A549 (cell line): ENCODE results near the gene ASB18. TPM values are rescaled to one million over a fixed set of nuclear protein-coding genes. Genes with fewer than 3 reads are reported as not detected.
"Not testable (repeated sequence)": the region's sequence is repeated elsewhere in the genome, so short reads cannot be mapped to it uniquely, and the experiment has no call there.

Experiments used
- ATAC-seq, 2 experiments: fragments of 200-7000 bp in 1 of 2; fragments of >200 bp in 1 of 2; cut with Nextera tagmentation in 1 of 2; cut with Tn5 transposase in 1 of 2; 3 replicates each; pipeline versions ENCODE4 v1.8.0 to v1.9.1; 2018 to 2020; ENCODE audit warnings: mild to moderate bottlenecking in 1 of 2, moderate library complexity in 1 of 2
- CTCF ChIA-PET: fragments of 300-600 bp; sonication (Branson Sonifier 250); formaldehyde crosslinking; extraction: SDS; loops from one replicate; lab custom pipeline; 2021; ENCODE audit warnings: antibody characterized with exemption, inconsistent platforms; lab: Yijun Ruan, JAX
- POLR2A ChIA-PET: fragments of 350-600 bp; formaldehyde crosslinking; extraction: SDS; loops from one replicate; lab custom pipeline; 2021; ENCODE audit warnings: antibody characterized with exemption, inconsistent platforms; lab: Yijun Ruan, JAX
- DNase-seq, 2 experiments: peaks; one replicate each; pipeline versions ENCODE4 v3.0.0 to v3.0.0-alpha.2; 2011 to 2016; ENCODE audit warnings: low read depth in 1 of 2, low spot score in 1 of 2
- FAIRE-seq: peaks from 2 replicates; lab custom pipeline; 2011; peaks lifted over from hg19 to GRCh38; lab: Jason Lieb, UNC
- H3K27ac ChIP-seq, 2 experiments: fragments of >200 bp; sonication (Bioruptor Twin); formaldehyde crosslinking; 3 replicates each; pipeline ENCODE4 v1.5.1; 2016 to 2017
- H3K4me1 ChIP-seq: fragments of >200 bp; sonication (Bioruptor Twin); formaldehyde crosslinking; 3 replicates; pipeline ENCODE4 v1.6.1; 2016
- H3K4me2 ChIP-seq: fragments of >200 bp; sonication (Bioruptor Twin); formaldehyde crosslinking; 3 replicates; pipeline ENCODE4 v1.6.1; 2016
- H3K4me3 ChIP-seq: fragments of >200 bp; sonication (Bioruptor Twin); formaldehyde crosslinking; 3 replicates; pipeline ENCODE4 v1.5.1; 2016
- H3K9me3 ChIP-seq: fragments of >200 bp; sonication (Bioruptor Twin); formaldehyde crosslinking; 3 replicates; pipeline ENCODE4 v1.6.1; 2016
- CBX2 ChIP-seq: fragments of 200-600 bp; sonication (generic); IDR thresholded peaks from 2 replicates; pipeline ENCODE4 v1.6.1; 2016; ENCODE audit warnings: low read depth, mild to moderate bottlenecking, borderline replicate concordance
- CBX8 ChIP-seq: fragments of 200-600 bp; sonication (generic); IDR thresholded peaks from 2 replicates; pipeline ENCODE4 v1.6.1; 2016
- CTCF ChIP-seq: fragments of >200 bp; sonication (Bioruptor Twin); formaldehyde crosslinking; IDR thresholded peaks from 3 replicates; pipeline ENCODE4 v1.5.1; 2016
- EHF ChIP-seq: fragments of 250-450 bp; sonication (Bioruptor Pico); IDR thresholded peaks from 2 replicates; pipeline ENCODE4 v1.5.0; 2020; ENCODE audit warnings: mild to moderate bottlenecking
- ESRRA ChIP-seq: fragments of 150-350 bp; IDR thresholded peaks from 2 replicates; pipeline ENCODE4 v1.6.1; 2014; ENCODE audit warnings: mild to moderate bottlenecking, low read length, borderline replicate concordance
- FOSB ChIP-seq: fragments of 250-450 bp; sonication (Bioruptor Pico); IDR thresholded peaks from 2 replicates; pipeline ENCODE4 v1.5.0; 2020; ENCODE audit warnings: mild to moderate bottlenecking, moderate library complexity
- FOSL2 ChIP-seq, 2 experiments: fragments of 450-650 bp in 1 of 2; fragments of >200 bp in 1 of 2; sonication (Bioruptor Twin) in 1 of 2; formaldehyde crosslinking; IDR thresholded peaks; 2 replicates each; pipeline versions ENCODE4 v1.5.0 to v1.6.1; 2016 to 2020; ENCODE audit warnings: mild to moderate bottlenecking in 1 of 2, moderate library complexity in 1 of 2
- HOXB13 ChIP-seq: fragments of 250-450 bp; sonication (Bioruptor Pico); IDR thresholded peaks from 2 replicates; pipeline ENCODE4 v1.5.0; 2020; ENCODE audit warnings: low read depth, mild to moderate bottlenecking, moderate library complexity
- JUN ChIP-seq, 2 experiments: fragments of >200 bp; sonication (Bioruptor Twin); formaldehyde crosslinking; IDR thresholded peaks; 2 replicates in 1 of 2; 3 replicates in 1 of 2; pipeline ENCODE4 v1.6.1; 2016 to 2017
- MAX ChIP-seq: IDR thresholded peaks from 2 replicates; pipeline ENCODE4 v1.6.1; 2012
- MAZ ChIP-seq: fragments of 150-350 bp; IDR thresholded peaks from 2 replicates; pipeline ENCODE4 v1.6.1; 2014; ENCODE audit warnings: antibody characterized with exemption, low read depth, low read length, borderline replicate concordance
- MYC ChIP-seq: IDR thresholded peaks from 2 replicates; pipeline ENCODE4 v1.6.1; 2012; ENCODE audit warnings: mild to moderate bottlenecking, inconsistent platforms, low read length, improper control_type of control experiment, borderline replicate concordance
- PHF8 ChIP-seq: fragments of 200-600 bp; sonication (generic); IDR thresholded peaks from 2 replicates; pipeline ENCODE4 v1.6.1; 2016; ENCODE audit warnings: low read depth, mild to moderate bottlenecking, antibody characterized with exemption, moderate library complexity, borderline replicate concordance
- POLR2A ChIP-seq: IDR thresholded peaks from 2 replicates; pipeline ENCODE4 v1.6.1; 2012; ENCODE audit warnings: mild to moderate bottlenecking, low read length
- RCOR1 ChIP-seq: fragments of 150-350 bp; IDR thresholded peaks from 2 replicates; pipeline ENCODE4 v1.6.1; 2014; ENCODE audit warnings: antibody characterized with exemption, low read length, low read depth
- RFX5 ChIP-seq: fragments of 450-650 bp; IDR thresholded peaks from 2 replicates; pipeline ENCODE4 v1.7.1; 2014; ENCODE audit warnings: antibody characterized with exemption, mild to moderate bottlenecking, moderate library complexity
- RNF2 ChIP-seq: fragments of 200-600 bp; sonication (generic); IDR thresholded peaks from 2 replicates; pipeline ENCODE4 v1.6.1; 2016; ENCODE audit warnings: low read depth, mild to moderate bottlenecking, antibody characterized with exemption, moderate library complexity, borderline replicate concordance
- SMC3 ChIP-seq: fragments of >200 bp; sonication (Bioruptor Twin); formaldehyde crosslinking; IDR thresholded peaks from 3 replicates; pipeline ENCODE4 v1.6.1; 2018; ENCODE audit warnings: inconsistent platforms
- TFCP2L1 ChIP-seq: fragments of 250-450 bp; sonication (Bioruptor Pico); IDR thresholded peaks from 2 replicates; pipeline ENCODE4 v1.5.0; 2021; ENCODE audit warnings: mild to moderate bottlenecking
- ZC3H11A ChIP-seq: fragments of 450-650 bp; IDR thresholded peaks from 2 replicates; pipeline ENCODE4 v1.6.1; 2014; ENCODE audit warnings: antibody characterized with exemption, mild to moderate bottlenecking
- ZSCAN20 ChIP-seq: fragments of 250-450 bp; sonication (Bioruptor Pico); IDR thresholded peaks from 2 replicates; pipeline ENCODE4 v1.8.0; 2022; ENCODE audit warnings: mild to moderate bottlenecking, moderate library complexity
- WGBS: methylation state at CpG from one replicate; pipeline ENCODE4 v1.1.6; 2017; ENCODE audit errors: missing lambda C conversion rate; 5-methylcytosine and 5-hydroxymethylcytosine counted together
- polyA plus RNA-seq, 4 experiments: library from polyadenylated mRNA; depleted of rRNA in 3 of 4; stranded (reverse); fragments of >200 nt; fragmentation: RNase III in 1 of 4; extraction: RNeasy Plus Mini Kit Qiagen cat#74134 plus additional on column Dnase treatment in 1 of 4; gene quantifications; 2 replicates in 3 of 4; 3 replicates in 1 of 4; pipeline ENCODE4 v1.2.3, GENCODE V29; 2011 to 2017
- TF ChIP-seq, protein P1 (sequence below): fragments of >200 bp; sonication (Bioruptor Twin); formaldehyde crosslinking; IDR thresholded peaks from 2 replicates; pipeline ENCODE4 v1.6.1; 2016
- TF ChIP-seq, protein P2 (sequence below): fragments of 250-450 bp; sonication (Bioruptor Pico); IDR thresholded peaks from 2 replicates; pipeline ENCODE4 v1.5.0; 2020; ENCODE audit warnings: low read depth, mild to moderate bottlenecking, moderate library complexity
- TF ChIP-seq, protein P3 (sequence below): IDR thresholded peaks from 2 replicates; pipeline ENCODE4 v1.6.1; 2012; ENCODE audit warnings: low read depth, borderline replicate concordance

Gene ASB18
- polyA plus RNA-seq, 2 of the 4 experiments (the other 2 are of a cell fraction) = not detected

GRCh38 chr2:236284208-236284607, 20.0 kb upstream of the ASB18 start (continued):
- TF ChIP-seq, protein P1, sequence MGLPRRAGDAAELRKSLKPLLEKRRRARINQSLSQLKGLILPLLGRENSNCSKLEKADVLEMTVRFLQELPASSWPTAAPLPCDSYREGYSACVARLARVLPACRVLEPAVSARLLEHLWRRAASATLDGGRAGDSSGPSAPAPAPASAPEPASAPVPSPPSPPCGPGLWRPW = no peak
- no peak for TF ChIP-seq CBX8

GRCh38 chr2:236282406-236282805, 18.2 kb upstream of the ASB18 start:
- no peak for FAIRE-seq
- POLR2A ChIA-PET = no interaction called here
- no peak for DNase-seq
- no peak for TF ChIP-seq JUN (IDR thresholded peaks at IDR 0.05)
- TF ChIP-seq HOXB13 = no peak
- no peak for TF ChIP-seq ESRRA
- TF ChIP-seq SMC3 = no peak
- no peak for TF ChIP-seq ZSCAN20
- no peak for TF ChIP-seq PHF8
- no peak for TF ChIP-seq MYC
- no peak for TF ChIP-seq EHF (CRISPR knock-in tag)
- TF ChIP-seq, protein P2, sequence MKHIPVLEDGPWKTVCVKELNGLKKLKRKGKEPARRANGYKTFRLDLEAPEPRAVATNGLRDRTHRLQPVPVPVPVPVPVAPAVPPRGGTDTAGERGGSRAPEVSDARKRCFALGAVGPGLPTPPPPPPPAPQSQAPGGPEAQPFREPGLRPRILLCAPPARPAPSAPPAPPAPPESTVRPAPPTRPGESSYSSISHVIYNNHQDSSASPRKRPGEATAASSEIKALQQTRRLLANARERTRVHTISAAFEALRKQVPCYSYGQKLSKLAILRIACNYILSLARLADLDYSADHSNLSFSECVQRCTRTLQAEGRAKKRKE (CRISPR knock-in tag) = no peak
- TF ChIP-seq FOSL2 (IDR thresholded peaks at IDR 0.05) = no peak
- TF ChIP-seq FOSL2 (CRISPR knock-in tag; IDR thresholded peaks at IDR 0.05) = no peak
- no peak for TF ChIP-seq POLR2A
- TF ChIP-seq CBX2 = no peak
- TF ChIP-seq CTCF = no peak
- TF ChIP-seq, all 56 proteins: peak for 0
- Histone ChIP-seq H3K27ac (no peak overlapping the region), H3K4me3 (no peak overlapping the region), H3K4me1 (peaks cover 6% of the 10 kb centered on the region; the same call in 2 of the 3 replicates), H3K4me2 (no peak overlapping the region), H3K9me3 (0 out of 3 replicates have a peak, but pooled peaks cover 2% of the 10 kb centered on the region)
- WGBS = 9% methylated on average over 1 of the region's 1 CpG
- CTCF ChIA-PET = interaction anchor here (0.7 kb wide), 1 partner anchor 37 kb away, joined by 3 read pairs; no protein-coding TSS in a partner anchor
- no peak for ATAC-seq

DNA sequence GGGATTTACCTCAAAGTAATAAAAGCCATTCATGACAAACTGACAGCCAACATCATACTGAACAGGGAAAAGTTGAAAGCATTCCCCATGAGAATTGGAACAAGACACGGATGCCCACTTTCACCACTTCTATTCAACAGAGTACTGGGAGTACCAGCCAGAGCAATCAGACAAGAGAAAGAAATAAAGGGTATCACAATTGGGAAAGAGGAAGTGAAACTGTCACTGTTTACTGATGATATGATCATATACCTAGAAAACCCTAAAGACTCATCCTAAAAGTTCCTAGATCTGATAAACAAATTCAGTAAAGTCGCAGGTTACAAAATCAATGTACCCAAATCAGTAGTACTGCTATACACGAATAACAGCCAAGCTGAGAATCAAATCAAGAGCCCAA, 17.2 kb upstream of the ASB18 start:
- H3K27ac ChIP-seq = no peak overlapping the region
- WGBS = 18% methylated on average over 3 of the region's 3 CpGs
- no peak overlapping the region for H3K4me3 ChIP-seq
- H3K4me1 ChIP-seq = no peaks in the 10 kb centered on the region
- ATAC-seq (no peak), FAIRE-seq (no peak), DNase-seq (no peak)
- no peak overlapping the region for H3K4me2 ChIP-seq
- 0 out of 3 replicates have a peak, but pooled peaks cover 2% of the 10 kb centered on the region for H3K9me3 ChIP-seq
- TF ChIP-seq ZSCAN20 = no peak
- POLR2A ChIA-PET = no interaction called here
- CTCF ChIA-PET = interaction anchor here (0.7 kb wide), 1 partner anchor 38 kb away, joined by 3 read pairs; no protein-coding TSS in a partner anchor

GRCh38 chr2:236273126-236273525, 8.9 kb upstream of the ASB18 start:
- FAIRE-seq = no peak

DNA sequence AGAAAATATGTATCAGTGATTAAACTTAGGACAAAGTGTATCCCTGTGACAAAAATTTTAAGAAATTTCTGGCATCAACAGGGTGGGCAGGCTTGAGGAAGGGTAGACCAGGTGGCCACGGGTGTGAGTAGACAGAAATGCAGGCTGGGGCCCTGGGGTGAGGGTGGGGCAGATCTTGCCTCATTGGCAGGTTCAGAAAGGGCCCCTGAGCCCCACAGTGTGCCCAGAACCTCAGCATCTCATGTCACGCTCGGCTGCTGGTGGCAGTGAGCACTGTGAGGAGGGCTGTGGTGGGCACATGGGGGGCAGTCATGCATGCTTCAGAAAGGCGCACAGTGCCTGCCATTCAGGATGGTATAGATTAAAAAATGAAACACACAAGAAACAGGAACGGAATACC, 7.6 kb upstream of the ASB18 start:
- no peak overlapping the region for H3K27ac ChIP-seq
- POLR2A ChIA-PET = no interaction called here

More at GRCh38 chr2:236273126-236273525, 8.9 kb upstream of the ASB18 start:
- WGBS = 75% methylated on average over 3 of the region's 3 CpGs
- H3K4me1 ChIP-seq = no peaks in the 10 kb centered on the region
- ATAC-seq = no peak
- TF ChIP-seq FOSB (CRISPR knock-in tag) = no peak
- TF ChIP-seq, all 56 proteins: peak for 0
- DNase-seq = no peak
- ChIA-PET POLR2A (no interaction called here), CTCF (no interaction called here)
- H3K9me3 ChIP-seq = peaks cover 15% of the 10 kb centered on the region
- H3K27ac ChIP-seq = no peak overlapping the region
- H3K4me2 ChIP-seq = no peak overlapping the region
- H3K4me3 ChIP-seq = no peak overlapping the region

DNA sequence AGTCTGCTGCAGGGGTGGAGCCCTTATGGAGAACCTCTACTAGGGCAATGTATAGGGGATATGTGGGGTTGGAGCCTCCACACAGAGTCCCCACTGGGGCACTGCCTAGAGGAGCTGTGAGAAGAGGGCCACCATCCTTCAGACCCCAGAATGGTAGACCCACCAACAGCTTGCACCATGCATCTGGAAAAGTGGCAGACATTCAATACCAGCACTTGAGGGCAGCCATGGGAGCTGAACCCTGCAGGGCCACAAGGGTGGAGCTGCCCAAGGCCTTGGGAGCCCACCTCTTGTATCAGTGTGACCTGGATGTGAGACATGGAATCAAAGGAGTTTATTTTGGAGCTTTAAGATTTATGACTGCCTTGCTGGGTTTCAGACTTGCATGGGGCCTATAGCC, 5.7 kb upstream of the ASB18 start:
- DNase-seq, H3K4me1 ChIP-seq, H3K4me3 ChIP-seq, H3K27ac ChIP-seq, H3K4me2 ChIP-seq, CTCF ChIA-PET, FAIRE-seq, POLR2A ChIA-PET, ATAC-seq: not testable (repeated sequence)
- H3K9me3 ChIP-seq = peaks cover 15% of the 10 kb centered on the region

More for the DNA sequence above, 7.6 kb upstream of the ASB18 start:
- no peak overlapping the region for H3K4me2 ChIP-seq
- TF ChIP-seq JUN (IDR thresholded peaks at IDR 0.05) (no peak), MAX (no peak), RCOR1 (no peak), RNF2 (no peak), CBX8 (no peak), RFX5 (no peak), ZC3H11A (no peak), TFCP2L1 (CRISPR knock-in tag) (no peak), MAZ (no peak)
- TF ChIP-seq, protein P3, sequence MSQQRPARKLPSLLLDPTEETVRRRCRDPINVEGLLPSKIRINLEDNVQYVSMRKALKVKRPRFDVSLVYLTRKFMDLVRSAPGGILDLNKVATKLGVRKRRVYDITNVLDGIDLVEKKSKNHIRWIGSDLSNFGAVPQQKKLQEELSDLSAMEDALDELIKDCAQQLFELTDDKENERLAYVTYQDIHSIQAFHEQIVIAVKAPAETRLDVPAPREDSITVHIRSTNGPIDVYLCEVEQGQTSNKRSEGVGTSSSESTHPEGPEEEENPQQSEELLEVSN = no peak
- DNase-seq (no peak), FAIRE-seq (no peak), ATAC-seq (no peak)
- H3K4me1 ChIP-seq = no peaks in the 10 kb centered on the region
- CTCF ChIA-PET = interaction anchor here (0.6 kb wide), 1 partner anchor 37 kb away, joined by 4 read pairs; no protein-coding TSS in a partner anchor
- peaks cover 15% of the 10 kb centered on the region for H3K9me3 ChIP-seq
- H3K4me3 ChIP-seq = no peak overlapping the region
- 58% methylated on average over 5 of the region's 5 CpGs for WGBS
